Astrocyte (in vitro differentiated cells and primary cell): ENCODE results near the gene TTC24. TPM values are rescaled to one million over a fixed set of nuclear protein-coding genes. Genes with fewer than 3 reads are reported as not detected.

Source experiments
- DNase-seq: peaks from one replicate; pipeline ENCODE4 v3.0.0-alpha.2; 2010; ENCODE audit warnings: low read depth
- FAIRE-seq: peaks from 2 replicates; lab custom pipeline; 2011; peaks lifted over from hg19 to GRCh38; lab: Jason Lieb, UNC
- H2AFZ ChIP-seq: 2 replicates; pipeline ENCODE4 v1.6.0; 2012; ENCODE audit warnings: low read depth, low read length, inconsistent platforms
- H3K27ac ChIP-seq: 2 replicates; pipeline ENCODE4 v1.5.1; 2011; ENCODE audit warnings: low read depth, low read length, inconsistent platforms
- H3K27me3 ChIP-seq: 2 replicates; pipeline ENCODE4 v1.6.0; 2011; ENCODE audit warnings: low read length, inconsistent platforms; ENCODE audit not compliant: insufficient read depth
- H3K36me3 ChIP-seq: 2 replicates; pipeline ENCODE4 v1.5.1; 2011; ENCODE audit warnings: low read length, inconsistent platforms; ENCODE audit not compliant: insufficient read depth
- H3K4me1 ChIP-seq: 2 replicates; pipeline ENCODE4 v1.5.1; 2011; ENCODE audit warnings: low read length, inconsistent platforms; ENCODE audit not compliant: insufficient read depth
- H3K4me2 ChIP-seq: 2 replicates; pipeline ENCODE4 v1.6.0; 2012; ENCODE audit warnings: low read length, inconsistent platforms
- H3K4me3 ChIP-seq: 2 replicates; pipeline ENCODE4 v1.5.1; 2011; ENCODE audit warnings: low read depth, mild to moderate bottlenecking, low read length, inconsistent platforms; ENCODE audit not compliant: insufficient read depth
- H3K79me2 ChIP-seq: 2 replicates; pipeline ENCODE4 v1.6.0; 2012; ENCODE audit warnings: mild to moderate bottlenecking, low read length, inconsistent platforms; ENCODE audit not compliant: insufficient read depth
- H3K9ac ChIP-seq: 2 replicates; pipeline ENCODE4 v1.6.0; 2012; ENCODE audit warnings: mild to moderate bottlenecking, low read length, inconsistent platforms
- H3K9me3 ChIP-seq: 2 replicates; pipeline ENCODE4 v1.5.1; 2012; ENCODE audit warnings: low read depth, mild to moderate bottlenecking, low read length, inconsistent platforms; ENCODE audit not compliant: insufficient read depth
- H4K20me1 ChIP-seq: 2 replicates; pipeline ENCODE4 v1.6.0; 2012; ENCODE audit warnings: low read length, inconsistent platforms; ENCODE audit not compliant: insufficient read depth
- H3K27ac Mint-ChIP-seq: one replicate; pipeline ENCODE4 v1.8.0; 2021; ENCODE audit warnings: mild to moderate bottlenecking, mixed read lengths; ENCODE audit not compliant: unreplicated experiment
- H3K27me3 Mint-ChIP-seq: one replicate; pipeline ENCODE4 v1.8.0; 2021; ENCODE audit warnings: low read depth, mixed read lengths; ENCODE audit not compliant: unreplicated experiment
- H3K36me3 Mint-ChIP-seq: one replicate; pipeline ENCODE4 v1.8.0; 2021; ENCODE audit warnings: low read depth, mixed read lengths; ENCODE audit not compliant: unreplicated experiment
- H3K4me1 Mint-ChIP-seq: one replicate; pipeline ENCODE4 v1.8.0; 2021; ENCODE audit warnings: low read depth, mixed read lengths; ENCODE audit not compliant: unreplicated experiment
- H3K4me3 Mint-ChIP-seq: one replicate; pipeline ENCODE4 v1.8.0; 2021; ENCODE audit warnings: mild to moderate bottlenecking, moderate library complexity, mixed read lengths; ENCODE audit not compliant: unreplicated experiment
- H3K9me3 Mint-ChIP-seq: one replicate; pipeline ENCODE4 v1.8.0; 2021; ENCODE audit warnings: mild to moderate bottlenecking, mixed read lengths; ENCODE audit not compliant: unreplicated experiment
- CTCF ChIP-seq: IDR thresholded peaks from 2 replicates; pipeline ENCODE4 v1.5.1; 2011; ENCODE audit warnings: low read depth, mild to moderate bottlenecking, inconsistent platforms, low read length, moderate library complexity; ENCODE audit not compliant: insufficient read depth
- EZH2 ChIP-seq: IDR thresholded peaks from 2 replicates; pipeline ENCODE4 v1.6.1; 2012; ENCODE audit warnings: mild to moderate bottlenecking, low read length, inconsistent platforms; ENCODE audit not compliant: insufficient read depth
- total RNA-seq: library from RNA; stranded (reverse); gene quantifications from 2 replicates; pipeline ENCODE4 v1.2.1, GENCODE V29; 2021

TTC24 gene
- total RNA-seq, 1 donor from 2014 or later = not detected

- Histone ChIP-seq H3K4me1 (peaks cover 16% of the 10 kb centered on the region), H2AFZ (peak overlapping the region; percentile 66), H3K9ac (peak overlapping the region; percentile 86), H3K4me3 (peak overlapping the region; percentile 72), H3K4me2 (peak overlapping the region; percentile 86), H4K20me1 (no peaks in the 10 kb centered on the region), H3K27ac (peak overlapping the region; percentile 78), H3K36me3 (peaks cover 5% of the 10 kb centered on the region), H3K27me3 (no peaks in the 10 kb centered on the region), H3K9me3 (no peaks in the 10 kb centered on the region), H3K79me2 (peaks cover 19% of the 10 kb centered on the region)
- Mint-ChIP-seq H3K4me1 (peaks cover 16% of the 10 kb centered on the region), H3K4me3 (peak overlapping the region; percentile 82), H3K27ac (peak overlapping the region; percentile 91), H3K9me3 (no peaks in the 10 kb centered on the region), H3K27me3 (peaks cover 9% of the 10 kb centered on the region), H3K36me3 (no peaks in the 10 kb centered on the region)
- FAIRE-seq (no peak), DNase-seq (peak; percentile 91)
- TF ChIP-seq EZH2 (no peak), CTCF (no peak)
Measured at GRCh38 chr1:156571261-156571852, 8.2 kb upstream of the TTC24 start.

- FAIRE-seq (no peak), DNase-seq (peak; percentile 51)
- no peak for TF ChIP-seq EZH2
- no peak for TF ChIP-seq CTCF
- Histone ChIP-seq H3K36me3 (peaks cover 5% of the 10 kb centered on the region), H3K9ac (peak within 1 kb of the TSS; percentile 86), H2AFZ (peak within 1 kb of the TSS; percentile 66), H4K20me1 (no peaks in the 10 kb centered on the region), H3K4me1 (peaks cover 16% of the 10 kb centered on the region), H3K9me3 (no peaks in the 10 kb centered on the region), H3K27ac (peak within 1 kb of the TSS; percentile 78), H3K79me2 (peaks cover 19% of the 10 kb centered on the region), H3K27me3 (no peaks in the 10 kb centered on the region), H3K4me3 (peak within 1 kb of the TSS; percentile 72), H3K4me2 (peak within 1 kb of the TSS; percentile 86)
- Mint-ChIP-seq H3K36me3 (no peaks in the 10 kb centered on the region), H3K27me3 (peaks cover 9% of the 10 kb centered on the region), H3K27ac (peak within 1 kb of the TSS; percentile 91), H3K4me3 (peak within 1 kb of the TSS; percentile 82), H3K4me1 (peaks cover 15% of the 10 kb centered on the region), H3K9me3 (no peaks in the 10 kb centered on the region)
Measured at GRCh38 chr1:156571919-156572662, 7.4 kb upstream of the TTC24 start, which contains the start of gene IQGAP3. Gene IQGAP3, minus strand, starts transcription at chr1:156572565. Its CDS starts 36 bp downstream, at chr1:156572529.

- H3K27ac ChIP-seq = no peak overlapping the region
- DNase-seq (no peak), FAIRE-seq (no peak)
- Mint-ChIP-seq H3K9me3 (no peaks in the 10 kb centered on the region), H3K4me1 (peaks cover 15% of the 10 kb centered on the region), H3K27me3 (peaks cover 10% of the 10 kb centered on the region), H3K36me3 (no peaks in the 10 kb centered on the region), H3K27ac (peak overlapping the region; percentile 1), H3K4me3 (peak overlapping the region; percentile 82)
- peak overlapping the region; percentile 86 for H3K4me2 ChIP-seq
- H2AFZ ChIP-seq = peak overlapping the region; percentile 66
- H3K9me3 ChIP-seq = no peaks in the 10 kb centered on the region
- H3K79me2 ChIP-seq = peaks cover 19% of the 10 kb centered on the region
- peak overlapping the region; percentile 72 for H3K4me3 ChIP-seq
- H3K4me1 ChIP-seq = peaks cover 16% of the 10 kb centered on the region
- no peaks in the 10 kb centered on the region for H3K27me3 ChIP-seq
- peaks cover 5% of the 10 kb centered on the region for H3K36me3 ChIP-seq
- no peak overlapping the region for H3K9ac ChIP-seq
- no peak for TF ChIP-seq CTCF
- H4K20me1 ChIP-seq = no peaks in the 10 kb centered on the region
Measured at GRCh38 chr1:156572663-156573018, 6.9 kb upstream of the TTC24 start.
